GM21737 (cell line): Measurements from ENCODE around the gene PBRM1.

Source experiments
- ATAC-seq: cut with Tn5 transposase; IDR thresholded peaks from one replicate; pipeline ENCODE4 v1.9.1; 2021; ENCODE audit warnings: mild to moderate bottlenecking, moderate library complexity; ENCODE audit not compliant: unreplicated experiment

PBRM1 gene

DNA sequence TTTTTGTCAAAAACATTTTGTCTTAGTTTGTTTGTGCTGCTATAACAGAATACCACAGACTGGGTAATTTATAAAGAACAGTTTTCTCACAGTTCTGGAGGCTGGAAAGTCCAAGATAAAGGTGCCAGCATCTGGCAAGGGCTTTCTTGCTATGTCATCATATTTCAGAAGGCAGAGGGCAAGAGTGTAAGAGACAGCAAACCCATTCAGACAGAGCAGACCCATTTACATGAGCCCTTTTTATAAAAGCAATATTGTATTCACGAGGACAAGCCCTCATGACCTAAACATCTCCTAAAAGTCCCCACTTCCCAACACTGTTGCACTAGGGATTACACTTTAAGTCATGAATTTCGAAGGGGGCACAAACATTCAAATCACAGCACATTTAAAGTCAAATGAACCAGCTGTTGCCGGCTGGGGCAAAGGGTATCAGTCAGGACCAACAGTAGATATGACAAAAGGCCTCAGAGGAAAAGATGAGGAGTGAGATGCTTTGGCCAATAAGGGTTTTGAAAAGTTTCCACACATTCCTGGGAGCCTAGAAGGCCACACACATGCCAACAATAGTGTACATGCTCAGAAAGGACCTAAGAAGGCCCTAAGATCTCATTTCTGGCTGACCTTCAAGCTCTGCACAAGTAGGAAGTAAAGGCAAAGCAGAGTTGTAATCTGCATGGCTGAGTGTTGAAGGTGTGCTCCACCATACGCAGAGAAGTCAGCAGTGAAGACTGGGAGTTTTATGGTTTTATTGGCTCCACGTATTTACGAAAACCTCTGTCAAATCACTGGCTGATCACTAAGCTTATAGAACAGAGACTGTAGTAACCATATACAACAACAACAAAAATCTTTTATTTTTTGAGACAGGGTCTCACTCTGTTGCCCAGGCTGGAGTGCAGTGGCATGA, 111.4 kb downstream of the PBRM1 start:
- ATAC-seq = no peak

DNA sequence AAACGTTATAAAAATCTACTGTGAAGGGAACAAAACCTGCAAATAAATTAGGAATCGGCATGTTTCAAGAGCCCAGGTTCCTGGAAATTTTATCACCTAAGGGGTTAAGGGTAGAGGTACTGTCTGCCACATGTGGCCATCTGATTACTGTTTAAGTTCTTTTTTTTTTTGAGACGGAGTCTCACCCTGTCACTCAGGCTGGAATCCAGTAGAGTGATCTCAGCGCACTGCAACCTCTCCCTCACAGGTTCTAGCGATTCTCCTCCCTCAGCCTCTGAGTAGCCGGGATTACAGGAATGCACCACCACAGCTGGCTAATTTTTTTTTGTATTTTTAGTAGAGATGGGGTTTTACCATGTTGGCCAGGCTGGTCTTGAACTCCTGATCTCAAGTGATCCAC, 113.5 kb downstream of the PBRM1 start:
- no peak for ATAC-seq

DNA sequence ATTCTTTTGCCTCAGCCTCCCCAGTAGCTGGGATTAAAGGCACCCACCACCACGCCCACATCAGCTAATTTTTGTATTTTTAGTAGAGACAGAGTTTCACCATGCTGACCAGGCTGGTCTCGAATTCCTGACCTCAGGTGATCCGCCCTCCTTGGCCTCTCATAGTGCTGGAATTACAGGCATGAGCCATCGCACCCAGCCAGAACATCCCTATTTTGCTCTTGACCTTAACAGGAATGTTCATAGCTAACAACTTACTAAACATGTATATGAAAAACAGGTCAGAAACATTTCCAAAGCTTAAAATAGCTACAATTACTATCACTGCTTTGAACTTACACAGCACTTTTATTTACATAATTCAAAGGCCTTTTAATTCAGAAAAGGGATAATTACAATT, 115.6 kb downstream of the PBRM1 start:
- ATAC-seq = no peak

DNA sequence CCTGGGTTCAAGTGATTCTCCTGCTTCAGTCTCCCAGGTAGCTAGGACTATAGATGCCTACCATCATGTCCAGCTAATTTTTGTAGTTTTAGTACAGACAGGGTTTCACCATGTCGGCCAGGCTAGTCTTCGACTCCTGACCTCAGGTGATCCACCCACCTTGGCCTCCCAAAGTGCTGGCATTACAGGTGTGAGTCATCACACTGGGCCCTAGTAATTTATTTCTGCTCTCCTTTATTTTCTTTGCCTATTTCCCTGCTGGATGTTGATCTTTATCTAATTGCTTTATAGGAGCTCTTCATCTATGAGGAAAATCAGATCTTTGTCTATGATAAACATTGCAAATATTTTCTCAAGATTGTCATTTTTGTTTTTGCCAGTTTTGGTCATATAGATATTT, 117.6 kb downstream of the PBRM1 start:
- no peak for ATAC-seq

DNA sequence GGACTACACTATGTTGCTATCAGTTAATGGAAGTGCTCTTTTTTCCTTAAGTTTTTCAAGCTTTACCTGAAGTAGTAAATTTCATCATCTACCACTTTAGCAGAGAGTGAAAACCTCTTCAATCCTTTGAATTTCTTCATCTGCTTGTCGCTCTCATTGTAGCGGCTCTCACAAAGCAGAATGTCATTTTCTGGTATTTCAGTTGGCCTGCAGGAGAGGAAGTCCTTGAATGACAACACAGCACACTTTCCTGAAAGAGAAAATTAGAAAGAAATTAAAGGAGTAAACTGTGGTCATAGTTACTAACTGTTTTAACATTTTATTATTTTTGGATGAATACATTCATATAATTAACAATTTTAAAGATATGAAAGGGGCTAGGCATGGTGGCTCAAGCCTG, 121.7 kb downstream of the PBRM1 start:
- no peak for ATAC-seq

DNA sequence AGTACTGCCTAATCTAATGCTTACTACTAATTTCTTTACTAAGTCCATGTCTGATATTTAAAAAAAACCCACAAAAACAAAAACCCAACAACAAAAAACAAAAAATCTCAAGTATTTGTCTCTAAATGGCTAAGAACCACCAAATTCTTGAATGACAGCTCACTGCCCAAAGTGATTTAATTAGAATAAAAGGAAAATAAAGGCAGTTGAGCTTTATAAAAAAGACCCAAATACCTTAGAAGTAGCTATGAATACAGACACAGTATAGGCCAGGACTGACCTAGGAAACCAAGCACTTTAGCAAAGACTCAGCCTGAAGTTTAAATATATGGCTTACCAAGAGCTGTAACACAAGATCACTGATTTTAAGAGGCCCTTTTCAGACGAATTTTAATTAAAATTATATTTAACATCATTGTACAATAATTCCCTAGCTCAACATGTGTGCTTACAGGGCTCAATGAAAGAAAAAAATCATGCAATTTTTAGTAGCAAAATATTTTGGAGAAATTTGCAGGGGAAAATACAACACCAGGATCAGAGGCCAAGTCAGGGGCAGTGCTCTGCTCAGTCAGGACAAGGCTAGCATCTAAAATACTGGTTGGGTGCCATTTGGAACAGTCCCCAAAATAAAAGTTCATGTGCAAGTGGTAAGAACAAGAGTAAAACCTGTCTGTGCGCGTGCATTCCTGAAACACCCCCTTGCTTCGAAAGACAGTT, 124.5 kb downstream of the PBRM1 start:
- no peak for ATAC-seq

DNA sequence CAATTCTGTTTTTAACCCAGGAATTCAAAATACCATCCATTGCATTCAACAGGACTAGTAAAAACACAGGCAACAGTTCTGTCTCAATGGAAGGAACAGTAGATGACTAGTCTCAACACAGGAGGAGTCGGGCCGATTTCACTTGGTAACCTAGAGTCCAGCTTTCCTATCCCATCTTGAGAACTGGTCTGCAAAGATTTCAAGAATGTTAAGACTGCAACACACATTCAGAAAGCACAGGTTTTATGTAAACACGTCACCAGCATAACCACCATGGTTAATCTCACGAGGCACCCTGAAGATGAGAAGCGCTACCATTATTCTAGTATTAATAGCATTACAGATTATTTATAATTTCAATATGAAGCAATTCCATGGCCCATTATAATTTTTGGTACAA, 127.3 kb downstream of the PBRM1 start:
- ATAC-seq = no peak

DNA sequence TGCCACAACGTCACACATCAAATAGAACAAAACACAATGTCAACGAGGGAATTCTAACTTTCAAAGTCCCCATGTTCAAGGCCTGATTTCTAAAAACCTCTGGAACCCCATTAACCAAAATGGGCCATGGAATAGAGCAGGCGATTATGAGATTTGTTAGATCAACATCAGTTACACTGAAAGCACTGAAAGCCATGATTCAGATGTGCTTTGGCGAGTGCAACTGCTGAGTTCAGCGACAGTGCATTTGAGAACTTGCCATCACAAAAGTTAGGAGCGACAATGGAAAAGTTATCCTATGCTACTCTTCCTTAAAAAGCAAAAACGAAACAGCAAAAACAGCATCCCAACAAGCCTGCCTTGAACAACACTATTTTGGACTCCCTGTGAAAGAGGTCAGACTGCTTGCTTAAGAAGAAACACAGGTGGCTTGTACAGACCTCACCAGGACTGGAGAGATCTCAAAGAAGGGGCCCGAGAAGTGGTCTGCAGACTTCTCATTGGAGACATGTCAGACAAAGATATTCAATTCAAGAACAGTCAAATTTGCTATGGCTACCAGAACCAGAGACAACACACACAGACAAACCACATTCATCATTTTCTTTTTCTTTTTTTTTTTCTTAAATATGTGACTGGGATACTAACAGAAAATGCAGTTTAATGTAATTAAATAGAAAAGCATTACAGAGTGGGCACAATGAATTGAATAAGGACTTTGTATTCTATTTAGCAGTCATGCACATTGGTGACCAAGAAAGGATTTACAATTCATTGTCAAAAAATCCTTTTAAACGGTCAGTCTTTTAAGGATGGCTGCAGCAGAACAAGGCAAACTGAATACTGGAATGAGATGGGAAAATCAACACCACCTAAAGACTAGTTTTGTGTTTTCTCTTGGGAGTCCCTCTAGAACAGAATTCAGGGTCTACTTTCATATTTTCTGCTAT, 128.4 kb downstream of the PBRM1 start:
- no peak for ATAC-seq

DNA sequence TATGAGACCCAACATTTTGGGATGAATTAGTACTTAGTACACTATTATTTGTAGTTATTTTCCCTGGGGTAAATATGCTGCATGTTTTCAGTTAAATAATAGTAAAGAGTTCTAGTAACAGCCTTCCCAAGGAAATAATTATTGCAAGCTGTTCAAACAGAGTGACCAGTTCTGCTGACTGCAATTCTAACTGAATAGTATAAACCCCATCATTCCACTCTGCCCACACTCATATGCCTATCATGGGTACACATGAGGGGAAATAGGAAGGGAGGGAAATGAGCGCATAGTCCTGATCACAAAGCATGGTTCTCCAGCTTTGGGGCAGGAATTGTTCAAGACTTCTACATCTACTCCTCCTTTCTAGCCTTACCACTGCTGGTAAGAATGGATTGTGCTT, 130.7 kb downstream of the PBRM1 start:
- no peak for ATAC-seq

DNA sequence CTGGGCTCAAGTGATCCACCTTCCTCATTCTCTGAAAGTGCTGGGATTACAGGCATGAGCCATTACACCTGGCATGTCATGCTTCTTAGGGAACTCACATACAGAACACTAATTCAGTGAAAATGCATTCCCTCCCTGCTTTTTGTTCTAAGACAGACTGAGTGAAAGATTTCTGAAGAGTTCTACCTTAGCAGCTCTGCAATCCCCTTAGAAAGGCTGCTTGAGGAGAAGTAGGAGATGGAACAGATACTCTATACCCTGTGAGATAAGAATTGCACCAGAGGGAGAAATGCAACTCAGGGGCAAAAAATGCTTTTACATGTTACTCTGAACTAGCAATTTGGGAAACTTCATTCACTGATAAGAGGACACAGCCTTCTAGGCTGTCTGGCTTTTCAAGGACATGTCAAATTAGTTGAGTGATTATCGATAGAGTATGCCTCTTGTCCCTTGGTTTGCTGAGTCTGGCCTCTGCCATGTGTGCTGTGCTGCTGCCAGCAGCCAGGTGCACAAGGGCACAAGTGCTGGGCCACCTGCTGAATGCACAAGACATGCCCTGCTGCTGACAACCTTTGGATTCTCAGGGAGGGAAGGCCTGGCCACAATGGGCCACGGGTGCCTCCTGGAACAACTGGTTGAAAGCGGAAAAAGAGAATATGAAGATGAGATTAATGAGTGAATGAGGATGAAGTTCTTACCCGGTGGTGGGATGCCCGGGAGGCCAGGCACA, 131.5 kb downstream of the PBRM1 start:
- ATAC-seq = no peak

DNA sequence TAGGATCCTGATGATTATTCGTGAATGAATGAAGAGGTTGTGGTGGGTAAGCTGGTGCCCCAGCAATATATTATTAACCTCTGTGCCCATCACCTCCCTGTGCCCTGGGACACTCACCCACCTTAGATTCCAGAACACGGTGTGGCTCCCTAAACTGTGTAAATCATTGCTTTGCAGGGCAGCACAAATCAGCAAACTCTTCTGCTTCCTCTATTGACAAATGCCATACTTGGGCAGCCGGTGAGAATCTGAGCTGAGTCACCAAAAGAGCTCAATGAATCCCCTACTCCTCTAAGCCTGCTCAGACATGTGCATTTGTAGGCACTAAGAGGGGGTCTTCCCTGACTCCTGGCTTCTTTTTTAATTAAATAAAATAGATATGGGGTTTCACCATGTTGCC, 133.6 kb downstream of the PBRM1 start:
- ATAC-seq = no peak

DNA sequence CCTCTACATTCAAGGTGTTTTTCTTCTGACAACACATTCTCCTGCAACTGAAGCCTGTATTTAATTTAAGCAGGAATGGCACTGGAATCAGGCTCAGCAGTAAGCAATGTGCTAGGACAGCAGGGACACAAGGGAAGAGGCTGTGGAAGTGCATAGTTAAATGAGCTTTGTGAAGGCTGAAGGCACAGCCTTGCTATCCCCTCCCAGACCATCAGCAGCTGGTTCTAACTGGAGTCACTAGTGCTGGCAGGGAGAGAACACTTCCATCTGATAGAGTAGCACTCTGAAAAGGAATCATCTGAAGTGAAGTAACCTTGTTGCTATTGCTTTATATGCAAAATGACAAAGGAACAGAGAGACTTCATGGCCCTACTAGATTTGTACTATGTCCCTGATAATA, 134.6 kb downstream of the PBRM1 start:
- ATAC-seq = no peak

DNA sequence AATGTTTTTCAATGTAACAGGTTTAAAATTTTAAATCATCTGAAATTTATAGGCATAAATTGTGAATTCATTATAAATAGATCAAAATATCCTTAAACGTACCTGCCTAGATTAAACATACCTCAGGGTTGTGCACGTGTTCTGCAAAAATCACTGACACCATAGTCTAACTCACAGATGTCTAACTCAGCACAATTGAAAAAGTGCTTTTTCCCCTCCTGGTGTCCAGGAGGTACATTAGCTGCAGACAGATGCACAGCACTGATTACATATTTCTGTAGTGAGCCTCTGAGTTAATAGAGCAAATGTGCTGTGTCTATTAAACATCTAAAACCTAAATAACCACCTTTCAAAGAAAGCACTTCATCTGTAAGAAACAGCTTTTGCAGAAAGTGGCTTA, 138.6 kb downstream of the PBRM1 start:
- ATAC-seq = no peak

DNA sequence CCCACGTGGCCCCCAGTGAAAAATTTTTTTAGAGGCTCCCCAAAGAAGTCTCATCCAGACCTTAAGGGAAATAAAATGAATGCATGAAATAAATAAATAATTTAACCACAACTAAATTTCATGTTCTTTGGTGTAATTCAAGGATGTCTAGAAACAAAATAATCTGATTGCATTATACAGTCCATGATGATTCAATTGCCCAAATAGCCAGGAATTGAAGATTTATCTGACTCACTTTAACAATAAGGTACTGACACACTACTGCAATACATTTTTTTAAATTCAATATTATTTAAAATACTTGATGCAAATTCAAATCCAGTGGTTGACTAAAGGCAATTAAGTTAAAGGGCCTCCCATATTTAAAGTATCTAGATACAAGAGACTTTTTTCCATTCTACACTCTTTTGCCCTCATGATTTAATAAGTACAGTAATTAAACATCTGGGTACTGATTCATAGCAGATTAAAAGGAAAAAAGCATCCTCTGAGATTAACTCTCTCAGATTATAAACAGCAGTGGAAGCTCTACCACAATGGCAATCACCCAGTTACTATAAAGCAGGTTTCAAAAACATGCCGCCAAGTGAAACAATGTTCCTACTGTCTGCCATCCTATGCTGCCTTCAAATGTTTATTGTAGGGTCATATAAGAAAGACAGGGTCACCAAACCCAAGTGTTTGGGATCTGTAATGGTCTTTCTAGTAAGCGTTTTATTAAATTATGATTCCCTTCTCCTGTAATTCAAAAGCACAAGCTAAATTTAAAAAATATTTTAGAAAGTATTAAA, 139.4 kb downstream of the PBRM1 start:
- no peak for ATAC-seq

DNA sequence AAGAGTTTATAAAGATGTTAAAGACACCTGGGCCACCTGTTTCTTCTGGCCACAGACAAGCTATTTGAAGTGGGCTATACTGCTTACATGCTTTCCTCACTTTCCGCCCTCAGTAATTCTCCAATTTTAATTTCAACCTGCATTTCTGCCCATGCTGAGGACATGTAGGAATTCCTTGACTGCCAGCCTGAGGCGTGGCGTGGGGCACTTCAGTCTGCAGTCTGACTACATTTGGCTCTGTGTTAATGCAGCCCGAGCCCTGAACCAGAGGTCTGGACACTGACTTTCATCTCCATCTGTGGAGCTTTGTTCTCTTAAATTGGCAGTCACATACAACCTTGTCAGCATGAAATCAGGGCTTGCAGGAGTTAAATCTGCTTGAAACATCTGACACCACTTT, 140.8 kb downstream of the PBRM1 start:
- ATAC-seq = no peak

DNA sequence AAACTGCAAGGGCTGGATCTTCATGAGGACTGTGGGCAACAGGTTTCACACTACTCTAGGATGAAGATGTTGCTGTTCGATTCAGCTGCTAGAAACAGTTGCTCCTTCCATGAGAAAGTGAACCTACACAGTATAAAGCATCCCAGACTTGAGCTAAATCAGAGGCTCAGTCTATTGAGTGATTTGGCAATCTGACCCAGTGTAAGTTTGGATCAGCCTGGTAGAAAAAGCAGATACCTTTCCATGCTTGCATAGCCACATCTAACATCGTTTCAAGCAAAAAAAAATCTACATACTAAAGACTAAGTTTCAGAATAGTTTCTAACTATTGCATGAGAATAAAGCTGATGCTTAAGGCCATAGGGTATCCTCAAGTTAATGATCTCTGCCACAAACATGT, 144.7 kb downstream of the PBRM1 start:
- no peak for ATAC-seq

DNA sequence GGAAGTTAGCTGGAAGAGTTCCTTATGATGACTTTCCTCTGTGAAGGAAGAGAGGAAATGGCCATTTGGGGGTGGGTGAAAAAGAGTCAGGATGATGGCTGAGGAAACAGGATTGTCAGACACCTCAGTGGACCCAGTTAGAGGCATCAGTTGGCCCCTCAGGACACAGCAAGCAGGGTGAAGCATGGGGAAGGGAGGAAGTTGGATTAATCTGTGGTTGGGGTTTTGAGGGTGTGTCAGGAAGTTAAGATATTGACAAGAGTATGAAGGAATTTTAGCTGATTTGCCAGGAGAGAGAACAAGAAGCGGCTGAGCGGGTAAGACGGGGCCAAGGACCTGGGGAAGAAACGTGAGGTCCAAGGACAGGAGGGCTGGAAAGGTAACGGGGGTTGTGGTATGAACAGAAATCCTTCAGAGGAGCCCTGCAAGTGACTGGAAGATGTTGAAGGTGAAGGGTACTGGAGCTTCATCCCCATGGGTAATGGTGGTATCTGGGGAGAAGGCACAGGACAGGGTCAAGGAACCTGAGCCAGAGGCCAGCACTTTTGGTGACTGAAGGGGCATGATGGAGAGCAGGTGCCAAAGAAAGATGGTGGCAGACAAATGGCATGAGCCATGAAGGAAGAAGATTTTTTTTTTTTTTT, 146.6 kb downstream of the PBRM1 start:
- no peak for ATAC-seq

DNA sequence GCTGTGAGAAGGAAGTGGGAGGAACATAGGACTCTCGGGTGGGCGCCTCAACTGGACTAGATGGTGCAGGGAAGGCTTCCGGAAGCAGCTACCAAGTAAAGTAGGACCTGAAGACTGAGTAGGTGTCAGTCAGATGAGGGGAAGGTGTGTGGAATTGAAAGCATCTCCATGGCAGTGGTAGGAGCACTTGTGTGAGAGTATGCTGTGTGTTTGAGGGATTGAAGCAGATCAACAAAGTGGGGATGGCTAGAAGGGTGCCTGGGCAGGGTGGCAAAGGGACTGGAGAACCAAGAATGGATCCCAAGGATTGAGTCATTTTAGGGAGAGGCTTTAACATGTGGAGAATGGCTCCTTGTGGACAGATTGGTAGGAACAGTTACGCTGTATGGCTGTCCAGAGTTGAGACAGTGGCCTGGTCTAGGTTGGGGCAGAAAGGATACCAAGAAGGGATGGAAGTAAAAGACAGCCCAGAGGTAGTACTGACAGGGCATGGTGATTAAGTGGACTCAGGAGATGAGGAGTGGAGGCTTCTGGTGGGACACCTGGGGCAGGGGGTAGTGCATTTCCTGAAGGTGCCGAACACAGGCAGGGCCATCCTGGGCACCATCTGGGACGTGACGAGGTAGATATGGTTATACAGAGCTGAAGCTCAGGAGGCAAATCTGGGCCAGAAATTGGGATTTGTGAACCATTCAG, 147.8 kb downstream of the PBRM1 start:
- no peak for ATAC-seq

DNA sequence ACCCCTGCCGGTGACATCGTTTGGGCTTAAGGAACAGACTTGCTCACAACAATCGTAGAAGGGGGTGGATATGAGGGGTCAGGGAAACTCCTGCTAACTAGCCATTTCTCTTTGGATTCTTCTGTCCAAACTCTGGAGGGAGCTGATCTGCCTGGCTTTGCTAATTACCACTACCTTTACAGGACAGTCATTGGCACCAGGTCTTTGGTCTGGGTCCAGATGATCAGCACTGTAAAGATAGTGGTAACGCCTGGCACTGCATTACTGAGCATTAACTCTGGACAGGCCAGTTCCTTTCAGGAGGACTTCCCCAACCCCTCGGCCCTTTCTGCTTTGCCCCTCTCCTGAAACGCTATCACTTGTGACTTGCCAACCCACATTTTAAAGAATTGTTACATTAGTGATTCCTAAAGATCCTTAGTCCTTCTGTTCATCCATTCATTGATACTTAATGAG, 148.5 kb downstream of the PBRM1 start:
- no peak for ATAC-seq
